Mononuclear cell (primary cell): Measurements from ENCODE around the gene SOX14. TPM values are rescaled to one million over a fixed set of nuclear protein-coding genes. Genes with fewer than 3 reads are reported as not detected.

ENCODE experiments used
- H3K27me3 ChIP-seq: 2 replicates; pipeline ENCODE4 v1.6.0; 2011; ENCODE audit warnings: low read length, control low read depth; ENCODE audit not compliant: insufficient read depth
- H3K4me1 ChIP-seq: 2 replicates; pipeline ENCODE4 v1.5.1; 2011; ENCODE audit warnings: mild to moderate bottlenecking, low read length, control low read depth; ENCODE audit not compliant: insufficient read depth
- H3K4me3 ChIP-seq: 2 replicates; pipeline ENCODE4 v1.5.1; 2011; ENCODE audit warnings: mild to moderate bottlenecking, low read length, moderate library complexity
- H3K9me3 ChIP-seq: 2 replicates; pipeline ENCODE4 v1.5.1; 2011; ENCODE audit warnings: low read depth, mild to moderate bottlenecking, control low read depth, low read length
- total RNA-seq: library from RNA; depleted of rRNA; stranded (reverse); fragments of >200 nt; gene quantifications from one replicate; pipeline ENCODE4 v1.2.3, GENCODE V29; 2012

Gene SOX14
- total RNA-seq, 1 donor: not detected

GRCh38 chr3:137787529-137787928 is 23.4 kb downstream of the SOX14 start:
- Histone ChIP-seq H3K27me3 (no peaks in the 10 kb centered on the region), H3K9me3 (no peaks in the 10 kb centered on the region), H3K4me1 (no peaks in the 10 kb centered on the region), H3K4me3 (no peak overlapping the region)

DNA sequence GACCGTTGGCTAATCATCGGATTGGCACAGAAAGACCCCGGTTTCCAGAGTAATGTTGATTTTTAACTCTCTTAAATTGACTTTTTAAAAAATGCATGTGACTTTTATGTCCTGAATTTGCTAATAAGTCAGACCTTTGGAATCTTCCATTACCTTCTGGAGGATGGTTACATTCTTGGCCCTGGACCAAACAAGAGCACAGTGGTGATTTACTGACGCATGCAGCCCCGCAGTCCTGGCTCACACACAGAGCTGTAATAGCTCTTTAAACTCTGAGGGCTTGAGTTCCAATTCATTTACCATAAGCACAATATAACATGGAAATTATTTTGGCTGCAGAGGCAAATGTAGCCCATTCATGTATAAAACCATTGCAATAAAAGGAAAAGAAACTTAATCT is 25.1 kb downstream of the SOX14 start:
- H3K4me1 ChIP-seq: no peaks in the 10 kb centered on the region
- peaks cover 5% of the 10 kb centered on the region for H3K27me3 ChIP-seq
- H3K9me3 ChIP-seq: no peaks in the 10 kb centered on the region
- H3K4me3 ChIP-seq: no peak overlapping the region

DNA sequence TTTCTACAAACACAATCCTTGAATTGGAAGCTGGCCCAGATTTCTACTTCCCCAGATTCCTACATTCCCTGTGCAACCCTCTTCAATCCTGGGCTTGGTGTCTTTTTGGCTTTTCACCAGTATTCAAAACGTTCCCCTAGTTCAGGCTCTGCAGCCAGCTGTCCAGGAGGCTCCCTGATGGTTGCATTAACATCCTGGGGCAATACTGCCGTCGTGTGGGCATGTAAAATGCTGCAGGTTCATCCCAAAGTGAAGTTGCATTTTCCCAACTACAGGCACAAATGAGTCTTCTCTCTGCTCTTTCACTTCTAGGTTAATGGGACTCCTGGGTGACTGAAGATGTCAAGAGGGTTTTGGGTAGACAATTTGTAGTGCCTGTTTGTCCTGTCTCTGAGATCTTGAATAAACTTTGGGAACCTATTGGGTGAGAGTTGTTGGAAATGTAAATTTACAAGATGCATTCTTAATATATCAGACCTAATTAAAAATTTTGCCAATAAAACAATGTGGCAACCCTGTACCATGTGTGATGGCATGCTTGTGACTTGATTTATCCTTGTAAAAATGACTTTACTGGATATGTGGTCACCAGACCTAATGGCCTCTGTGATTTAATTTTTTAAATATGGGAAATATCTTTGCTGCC is 28.6 kb downstream of the SOX14 start:
- no peaks in the 10 kb centered on the region for H3K9me3 ChIP-seq
- H3K4me3 ChIP-seq: no peak overlapping the region
- peaks cover 5% of the 10 kb centered on the region for H3K27me3 ChIP-seq

DNA sequence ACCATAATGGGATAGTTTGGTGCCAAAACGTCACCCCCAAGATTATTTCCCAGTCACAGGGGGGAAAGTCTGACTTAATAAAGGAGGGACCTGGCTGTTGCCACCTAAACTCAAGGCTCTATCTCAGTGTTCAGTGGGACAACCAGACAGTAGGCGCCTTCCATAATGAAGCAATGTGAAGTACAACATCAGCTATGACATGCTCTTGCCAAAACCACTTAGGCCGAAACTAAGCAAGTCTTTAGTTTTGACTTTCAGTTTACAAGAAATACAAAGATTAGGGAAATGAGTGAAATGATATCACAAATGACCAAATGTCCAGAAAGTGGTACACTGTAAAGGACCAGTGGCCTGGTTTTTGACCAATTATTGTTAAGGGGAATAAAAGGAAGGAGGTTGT is 32.9 kb downstream of the SOX14 start:
- Histone ChIP-seq H3K4me1 (no peaks in the 10 kb centered on the region), H3K4me3 (no peak overlapping the region), H3K9me3 (no peaks in the 10 kb centered on the region), H3K27me3 (peaks cover 5% of the 10 kb centered on the region)

More for the DNA sequence above, 28.6 kb downstream of the SOX14 start:
- no peaks in the 10 kb centered on the region for H3K4me1 ChIP-seq

DNA sequence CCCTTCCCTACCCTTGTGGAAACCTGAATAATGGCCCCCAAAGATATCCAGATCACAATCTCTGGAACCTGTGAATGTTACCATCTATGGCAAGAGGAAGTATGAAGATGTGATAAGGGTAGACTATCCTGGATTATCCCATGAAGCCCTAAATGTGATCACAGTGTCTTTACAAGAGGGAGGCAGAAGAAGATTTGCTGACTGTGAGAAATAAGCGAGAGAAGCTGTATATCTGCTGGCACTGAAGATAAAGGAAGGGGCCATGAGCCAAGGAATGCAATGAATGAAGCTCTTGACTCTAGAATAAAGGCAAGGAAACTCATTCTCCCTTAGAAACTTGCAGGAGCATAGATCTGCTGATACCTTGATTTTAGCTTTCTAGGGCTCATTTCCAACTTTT is 39.1 kb downstream of the SOX14 start:
- no peaks in the 10 kb centered on the region for H3K4me1 ChIP-seq
- H3K9me3 ChIP-seq: no peaks in the 10 kb centered on the region
- H3K27me3 ChIP-seq: no peaks in the 10 kb centered on the region
- no peak overlapping the region for H3K4me3 ChIP-seq

GRCh38 chr3:137807998-137808397 is 43.9 kb downstream of the SOX14 start:
- no peaks in the 10 kb centered on the region for H3K4me1 ChIP-seq
- no peak overlapping the region for H3K4me3 ChIP-seq
- no peaks in the 10 kb centered on the region for H3K27me3 ChIP-seq
- H3K9me3 ChIP-seq: no peaks in the 10 kb centered on the region

GRCh38 chr3:137809509-137809908 is 45.4 kb downstream of the SOX14 start:
- no peaks in the 10 kb centered on the region for H3K4me1 ChIP-seq

GRCh38 chr3:137812023-137812422 is 47.9 kb downstream of the SOX14 start:
- H3K4me3 ChIP-seq: no peak overlapping the region
- H3K4me1 ChIP-seq: no peaks in the 10 kb centered on the region
- H3K27me3 ChIP-seq: no peaks in the 10 kb centered on the region
- H3K9me3 ChIP-seq: no peaks in the 10 kb centered on the region

More at GRCh38 chr3:137809509-137809908, 45.4 kb downstream of the SOX14 start:
- H3K9me3 ChIP-seq: no peaks in the 10 kb centered on the region
- H3K4me3 ChIP-seq: no peak overlapping the region
- no peaks in the 10 kb centered on the region for H3K27me3 ChIP-seq

GRCh38 chr3:137815251-137815650 is 51.1 kb downstream of the SOX14 start:
- Histone ChIP-seq H3K9me3 (no peaks in the 10 kb centered on the region), H3K4me3 (no peak overlapping the region), H3K27me3 (no peaks in the 10 kb centered on the region), H3K4me1 (no peaks in the 10 kb centered on the region)

Other genes with a start within 250 kb of the SOX14 start
- gene CLDN18, start 245.8 kb downstream of the SOX14 start, total RNA-seq: under 0.01 TPM